Neutrophil (primary cell): Measurements from ENCODE around the gene WIZ.

ENCODE experiments used
- H3K27ac ChIP-seq: fragments of 200-600 bp; sonication (generic); 2 replicates; pipeline ENCODE4 v1.5.1; 2016; ENCODE audit warnings: mild to moderate bottlenecking, moderate library complexity
- H3K27me3 ChIP-seq: fragments of 200-600 bp; sonication (generic); 2 replicates; pipeline ENCODE4 v1.6.0; 2016; ENCODE audit warnings: mild to moderate bottlenecking
- H3K36me3 ChIP-seq: fragments of 200-600 bp; sonication (generic); 2 replicates; pipeline ENCODE4 v1.5.1; 2017
- H3K4me1 ChIP-seq, 2 experiments: fragments of 200-600 bp in 1 of 2; sonication (generic) in 1 of 2; 1 replicate in 1 of 2; 2 replicates in 1 of 2; pipeline versions ENCODE4 v1.5.1 to v1.6.1; 2013 to 2016; ENCODE audit warnings: low read depth in 1 of 2, low read length in 1 of 2, mild to moderate bottlenecking in 1 of 2, moderate library complexity in 1 of 2; ENCODE audit not compliant: control insufficient read depth in 1 of 2, insufficient read depth in 1 of 2
- H3K4me3 ChIP-seq, 2 experiments: fragments of 200-600 bp in 1 of 2; sonication (generic) in 1 of 2; 1 replicate in 1 of 2; 2 replicates in 1 of 2; pipeline ENCODE4 v1.5.1; 2013 to 2016; ENCODE audit warnings: low read depth in 1 of 2, low read length in 1 of 2, mild to moderate bottlenecking in 1 of 2, moderate library complexity in 1 of 2
- H3K9me3 ChIP-seq: fragments of 200-600 bp; sonication (generic); 2 replicates; pipeline ENCODE4 v1.5.1; 2016
- TF ChIP-seq, protein P1 (sequence below): fragments of 200-600 bp; sonication (generic); IDR thresholded peaks from 2 replicates; pipeline ENCODE4 v1.5.1; 2016; ENCODE audit warnings: antibody characterized with exemption

WIZ gene

DNA sequence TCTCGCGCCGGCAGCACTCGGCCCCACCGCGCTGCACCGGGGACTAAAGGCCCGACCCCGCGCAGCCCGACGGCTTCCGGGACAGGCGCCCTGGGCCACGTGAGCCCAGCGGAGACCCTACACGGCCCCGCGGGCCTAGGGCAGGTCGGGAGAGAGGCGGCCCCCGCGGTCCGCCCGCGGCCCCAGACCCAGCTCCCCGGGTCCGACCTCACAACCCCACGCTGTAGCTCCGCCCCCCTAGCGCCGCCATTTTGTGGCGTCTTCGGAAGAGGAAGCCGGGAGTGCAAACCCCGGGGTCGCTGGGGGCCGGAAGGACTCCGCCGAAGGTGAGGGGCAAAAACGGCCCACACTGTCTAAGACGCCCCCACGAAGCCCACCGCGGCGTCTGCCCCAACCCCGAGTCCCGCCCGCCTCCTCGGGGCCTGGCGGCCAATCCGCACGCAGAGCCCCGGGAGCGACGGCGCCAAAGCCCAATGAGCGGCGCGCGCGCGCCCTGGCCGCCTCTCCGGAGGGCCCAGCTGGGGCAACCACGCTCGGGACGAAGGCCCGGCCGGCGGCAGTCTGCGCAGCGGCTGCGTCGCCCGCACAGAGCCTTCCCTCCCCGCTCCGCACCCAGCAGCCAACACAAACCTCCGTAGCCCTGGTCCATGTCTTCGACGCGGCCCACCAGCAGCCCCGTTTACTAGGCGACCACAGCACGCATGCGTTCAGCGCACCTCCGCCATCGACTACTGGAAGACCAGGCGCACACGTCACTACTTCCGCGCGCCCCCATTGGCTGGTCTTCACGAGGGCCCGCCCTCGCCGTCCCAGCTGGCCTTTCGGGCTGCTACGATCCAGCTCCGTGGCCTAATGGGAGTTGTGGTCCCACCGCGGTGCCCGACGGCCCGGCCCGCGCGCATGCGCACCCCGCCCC, 70.4 kb downstream of the WIZ start, which contains the start of gene AKAP8:
Gene AKAP8, minus strand, starts transcription at position 705 of the 916 bp plus-strand sequence. Its CDS starts 56 bp downstream, at position 649.
- peak within 1 kb of the TSS; percentile 90 for H3K27ac ChIP-seq
- no peaks in the 10 kb centered on the region for H3K27me3 ChIP-seq
- no peaks in the 10 kb centered on the region for H3K9me3 ChIP-seq
- peaks cover 25 to 26% of the 10 kb centered on the region in 2 experiments for H3K4me1 ChIP-seq
- peaks cover 12% of the 10 kb centered on the region for H3K36me3 ChIP-seq
- TF ChIP-seq, protein P1, sequence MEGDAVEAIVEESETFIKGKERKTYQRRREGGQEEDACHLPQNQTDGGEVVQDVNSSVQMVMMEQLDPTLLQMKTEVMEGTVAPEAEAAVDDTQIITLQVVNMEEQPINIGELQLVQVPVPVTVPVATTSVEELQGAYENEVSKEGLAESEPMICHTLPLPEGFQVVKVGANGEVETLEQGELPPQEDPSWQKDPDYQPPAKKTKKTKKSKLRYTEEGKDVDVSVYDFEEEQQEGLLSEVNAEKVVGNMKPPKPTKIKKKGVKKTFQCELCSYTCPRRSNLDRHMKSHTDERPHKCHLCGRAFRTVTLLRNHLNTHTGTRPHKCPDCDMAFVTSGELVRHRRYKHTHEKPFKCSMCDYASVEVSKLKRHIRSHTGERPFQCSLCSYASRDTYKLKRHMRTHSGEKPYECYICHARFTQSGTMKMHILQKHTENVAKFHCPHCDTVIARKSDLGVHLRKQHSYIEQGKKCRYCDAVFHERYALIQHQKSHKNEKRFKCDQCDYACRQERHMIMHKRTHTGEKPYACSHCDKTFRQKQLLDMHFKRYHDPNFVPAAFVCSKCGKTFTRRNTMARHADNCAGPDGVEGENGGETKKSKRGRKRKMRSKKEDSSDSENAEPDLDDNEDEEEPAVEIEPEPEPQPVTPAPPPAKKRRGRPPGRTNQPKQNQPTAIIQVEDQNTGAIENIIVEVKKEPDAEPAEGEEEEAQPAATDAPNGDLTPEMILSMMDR, result peak; percentile 25
- H3K4me3 ChIP-seq, result peak within 1 kb of the TSS; percentile 94 to 96

DNA sequence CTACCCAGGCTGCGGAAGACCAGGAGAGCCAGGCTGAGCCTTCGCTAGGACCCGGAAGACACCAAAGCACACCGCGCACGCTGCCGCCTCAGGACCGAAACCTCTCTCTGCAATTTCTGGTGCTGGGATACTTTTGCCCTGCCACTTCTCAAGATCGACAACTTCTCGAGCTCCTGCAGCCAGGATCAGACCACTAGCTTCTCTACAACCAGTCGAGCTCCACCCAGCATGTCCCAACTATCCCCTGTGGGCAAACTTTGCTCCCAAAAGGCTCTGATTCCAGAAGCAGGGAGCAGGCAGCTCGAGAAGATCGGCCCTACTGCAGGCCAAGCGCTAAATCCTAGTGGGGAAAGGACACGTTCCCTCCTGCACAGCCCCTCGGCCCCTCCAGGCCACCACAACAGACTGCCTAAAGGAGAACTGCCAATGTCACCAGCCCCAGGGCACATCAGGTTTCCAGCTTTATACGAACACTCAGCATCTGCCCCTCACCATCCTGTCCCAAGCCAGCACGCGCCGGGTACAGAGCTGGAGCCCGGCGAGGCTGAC, 71.1 kb downstream of the WIZ start:
- Histone ChIP-seq H3K27ac (peak overlapping the region; percentile 90), H3K27me3 (no peaks in the 10 kb centered on the region), H3K4me3 (peak overlapping the region; percentile 94 to 96), H3K9me3 (no peaks in the 10 kb centered on the region), H3K4me1 (peaks cover 25 to 26% of the 10 kb centered on the region in 2 experiments), H3K36me3 (peaks cover 20% of the 10 kb centered on the region)
- TF ChIP-seq, protein P1, result no peak

DNA sequence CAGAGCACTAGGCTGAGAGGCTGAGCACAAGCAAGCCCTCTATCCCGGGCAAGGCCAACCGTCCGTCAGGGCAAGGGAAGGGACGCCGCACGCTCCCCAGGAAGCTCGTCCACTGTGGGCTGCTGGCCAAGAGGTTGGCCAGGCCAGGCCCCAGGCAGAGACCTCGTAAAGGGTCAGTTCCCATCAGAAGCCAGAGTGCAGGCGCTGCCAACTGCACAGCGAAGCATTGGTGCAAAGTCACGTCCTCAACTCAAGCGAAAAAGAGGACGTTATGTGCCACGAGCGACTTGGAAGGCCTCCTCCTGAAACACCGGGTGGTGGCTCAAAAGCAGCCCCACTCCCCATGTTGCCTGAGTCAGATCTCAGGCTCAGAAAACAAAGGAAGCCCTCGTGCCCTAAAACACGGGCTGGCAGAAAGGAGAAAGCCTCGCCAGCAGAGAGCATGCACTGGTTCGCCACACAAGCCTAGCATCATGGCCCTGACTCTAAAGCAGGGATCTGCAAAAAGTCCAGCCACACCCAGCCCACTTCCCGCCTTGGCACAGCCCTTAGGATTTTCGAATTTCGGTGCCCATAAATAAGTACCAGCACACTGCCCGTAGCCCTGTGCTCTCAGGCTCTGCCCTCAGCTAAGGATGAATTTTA, 74.8 kb downstream of the WIZ start:
- TF ChIP-seq, protein P1, result no peak
- no peaks in the 10 kb centered on the region for H3K27me3 ChIP-seq
- no peaks in the 10 kb centered on the region for H3K9me3 ChIP-seq
- H3K4me1 ChIP-seq, result peaks cover 13 to 17% of the 10 kb centered on the region in 2 experiments
- H3K4me3 ChIP-seq, result no peak overlapping the region
- H3K36me3 ChIP-seq, result peaks cover 52% of the 10 kb centered on the region
- H3K27ac ChIP-seq, result no peak overlapping the region

DNA sequence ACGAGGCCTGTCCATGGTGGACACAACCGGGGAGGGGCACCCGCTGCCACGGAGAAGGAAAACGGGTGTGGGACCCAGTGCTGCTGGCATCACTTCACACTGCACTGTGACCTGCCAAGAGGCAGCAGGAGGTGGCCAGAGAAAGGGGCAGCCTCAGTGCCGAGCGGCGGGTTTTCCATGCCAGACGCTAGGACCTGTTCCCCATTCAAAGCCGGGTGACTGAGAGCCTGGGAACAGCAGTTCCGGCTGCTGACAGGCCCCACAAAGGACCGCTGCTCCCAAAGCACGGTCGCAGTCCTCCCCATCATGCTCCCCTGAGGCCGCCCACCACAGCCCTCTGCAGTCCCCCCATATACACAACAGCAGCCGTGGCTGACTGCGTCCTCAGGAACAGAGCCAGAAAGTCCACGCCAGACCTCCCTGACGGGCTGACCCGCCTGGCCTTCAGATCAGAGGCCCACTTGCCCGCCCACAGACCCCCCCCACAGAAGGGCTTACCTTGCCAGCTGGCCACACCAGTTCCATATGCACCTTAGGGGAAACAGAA, 75.6 kb downstream of the WIZ start:
- H3K9me3 ChIP-seq, result no peaks in the 10 kb centered on the region
- no peak overlapping the region for H3K27ac ChIP-seq
- H3K4me3 ChIP-seq, result no peak overlapping the region
- H3K4me1 ChIP-seq, result peaks cover 12 to 17% of the 10 kb centered on the region in 2 experiments
- TF ChIP-seq, protein P1, result no peak
- H3K36me3 ChIP-seq, result peaks cover 59% of the 10 kb centered on the region
- H3K27me3 ChIP-seq, result no peaks in the 10 kb centered on the region

DNA sequence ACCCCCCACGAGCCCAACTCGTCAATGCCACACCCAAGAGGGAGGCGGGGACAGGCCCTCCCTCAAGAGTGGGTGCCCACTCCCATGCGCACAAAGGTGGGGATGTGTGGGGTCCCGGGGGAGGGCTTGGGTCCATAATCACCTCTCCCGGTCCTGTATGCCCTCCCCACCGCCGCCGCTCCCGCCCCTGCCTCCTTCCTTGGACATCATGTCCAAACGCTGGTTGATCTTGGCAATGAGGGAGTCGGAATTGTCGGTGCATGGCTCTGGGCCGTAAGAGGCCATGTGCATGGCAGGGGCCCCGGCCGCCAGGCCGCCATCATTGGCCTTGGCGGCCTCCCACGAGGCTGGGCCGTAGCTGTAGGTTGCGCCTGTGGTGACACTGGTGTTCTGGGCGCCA, 76.1 kb downstream of the WIZ start:
- Histone ChIP-seq H3K27me3 (no peaks in the 10 kb centered on the region), H3K9me3 (no peaks in the 10 kb centered on the region), H3K4me1 (peaks cover 12 to 16% of the 10 kb centered on the region in 2 experiments), H3K27ac (no peak overlapping the region), H3K36me3 (peaks cover 64% of the 10 kb centered on the region), H3K4me3 (no peak overlapping the region)
- TF ChIP-seq, protein P1, result no peak
